GM23338 (cell line): Measurements from ENCODE around the gene EIF4A3. TPM values are rescaled to one million over a fixed set of nuclear protein-coding genes. Genes with fewer than 3 reads are reported as not detected.

Experiments used
- ATAC-seq: fragments of 200-7000 bp; cut with Tn5 transposase; 3 replicates; pipeline ENCODE4 v1.9.1; 2020
- DNase-seq: peaks from one replicate; pipeline ENCODE4 v3.0.0-alpha.2; 2015; ENCODE audit warnings: low spot score
- H2AFZ ChIP-seq: fragments of 200-600 bp; sonication (generic); 2 replicates; pipeline ENCODE4 v1.8.0; 2016; ENCODE audit warnings: antibody characterized with exemption, mild to moderate bottlenecking, moderate library complexity
- H3F3A ChIP-seq: fragments of 200-600 bp; sonication (generic); replicated peaks from 2 replicates; pipeline ENCODE4 v1.8.0; 2017; ENCODE audit warnings: antibody characterized with exemption, mixed run types, low read depth
- H3K27ac ChIP-seq: fragments of 200-600 bp; sonication (generic); 2 replicates; pipeline ENCODE4 v1.6.1; 2016; ENCODE audit warnings: low read depth
- H3K27me3 ChIP-seq: fragments of 200-600 bp; sonication (generic); 2 replicates; pipeline ENCODE4 v1.8.0; 2016; ENCODE audit warnings: mild to moderate bottlenecking, mixed run types, moderate library complexity; ENCODE audit not compliant: insufficient read depth
- H3K36me3 ChIP-seq: fragments of 200-600 bp; sonication (generic); 2 replicates; pipeline ENCODE4 v1.8.0; 2016; ENCODE audit warnings: mild to moderate bottlenecking; ENCODE audit not compliant: insufficient read depth
- H3K4me1 ChIP-seq: fragments of 200-600 bp; sonication (generic); 2 replicates; pipeline ENCODE4 v1.8.0; 2016; ENCODE audit warnings: mild to moderate bottlenecking, moderate library complexity; ENCODE audit not compliant: insufficient read depth
- H3K4me2 ChIP-seq: fragments of 200-600 bp; sonication (generic); 2 replicates; pipeline ENCODE4 v1.7.1; 2017; ENCODE audit warnings: mixed run types
- H3K4me3 ChIP-seq: fragments of 200-600 bp; sonication (generic); 2 replicates; pipeline ENCODE4 v1.6.1; 2016; ENCODE audit warnings: mixed run types
- H3K79me2 ChIP-seq: fragments of 200-600 bp; sonication (generic); replicated peaks from 2 replicates; pipeline ENCODE4 v1.8.0; 2017; ENCODE audit warnings: mild to moderate bottlenecking; ENCODE audit not compliant: insufficient read depth
- H3K9me2 ChIP-seq: fragments of 200-600 bp; sonication (generic); 2 replicates; pipeline ENCODE4 v1.8.0; 2017; ENCODE audit not compliant: insufficient read depth
- H4K20me1 ChIP-seq: fragments of 200-600 bp; sonication (generic); replicated peaks from 2 replicates; pipeline ENCODE4 v1.8.0; 2017; ENCODE audit warnings: mild to moderate bottlenecking; ENCODE audit not compliant: insufficient read depth
- H3K27ac Mint-ChIP-seq: 2 replicates; pipeline ENCODE4 v1.8.0; 2020; ENCODE audit warnings: inconsistent platforms, mild to moderate bottlenecking, moderate library complexity, mixed read lengths
- H3K27me3 Mint-ChIP-seq: 3 replicates; pipeline ENCODE4 v1.8.0; 2022; ENCODE audit warnings: low read depth, mild to moderate bottlenecking, moderate library complexity, mixed read lengths, inconsistent platforms; ENCODE audit not compliant: insufficient read depth, poor library complexity
- H3K36me3 Mint-ChIP-seq: 3 replicates; pipeline ENCODE4 v1.8.0; 2021; ENCODE audit warnings: low read depth, mild to moderate bottlenecking, inconsistent platforms, moderate library complexity, mixed read lengths
- H3K4me1 Mint-ChIP-seq: 3 replicates; pipeline ENCODE4 v1.8.0; 2020; ENCODE audit warnings: mild to moderate bottlenecking, inconsistent platforms, mixed read lengths
- H3K4me3 Mint-ChIP-seq: 3 replicates; pipeline ENCODE4 v1.8.0; 2021; ENCODE audit warnings: moderate library complexity, mild to moderate bottlenecking, inconsistent platforms, mixed read lengths
- H3K9me3 Mint-ChIP-seq: 3 replicates; pipeline ENCODE4 v1.8.0; 2020; ENCODE audit warnings: moderate library complexity, mild to moderate bottlenecking, inconsistent platforms, mixed read lengths
- CREB1 ChIP-seq: fragments of 250-450 bp; sonication (Bioruptor Pico); IDR thresholded peaks from 2 replicates; pipeline ENCODE4 v1.5.0; 2020; ENCODE audit warnings: low read depth, mild to moderate bottlenecking, moderate library complexity
- EZH2 ChIP-seq: fragments of 200-600 bp; sonication (generic); IDR thresholded peaks from one replicate; pipeline ENCODE4 v1.8.0; 2017; ENCODE audit warnings: antibody characterized with exemption, mild to moderate bottlenecking, low read depth; ENCODE audit not compliant: unreplicated experiment
- EZH2phosphoT487 ChIP-seq: fragments of 200-600 bp; sonication (generic); IDR thresholded peaks from one replicate; pipeline ENCODE4 v1.8.1; 2018; ENCODE audit warnings: antibody characterized with exemption; ENCODE audit not compliant: unreplicated experiment
- JUNB ChIP-seq: IDR thresholded peaks from one replicate; pipeline ENCODE4 v1.6.1; 2016; ENCODE audit warnings: antibody characterized with exemption; ENCODE audit not compliant: unreplicated experiment
- NANOG ChIP-seq: IDR thresholded peaks from 2 replicates; pipeline ENCODE4 v1.6.1; 2016; ENCODE audit warnings: antibody characterized with exemption, borderline replicate concordance
- POLR2AphosphoS5 ChIP-seq: IDR thresholded peaks from 2 replicates; pipeline ENCODE4 v1.6.1; 2016; ENCODE audit warnings: antibody characterized with exemption, low read depth
- STAT1 ChIP-seq: IDR thresholded peaks from one replicate; pipeline ENCODE4 v1.6.1; 2016; ENCODE audit warnings: antibody characterized with exemption; ENCODE audit not compliant: unreplicated experiment
- ZNF114 ChIP-seq: fragments of 250-450 bp; sonication (Bioruptor Pico); IDR thresholded peaks from 2 replicates; pipeline ENCODE4 v1.5.0; 2020; ENCODE audit warnings: mild to moderate bottlenecking, moderate library complexity
- ZNF331 ChIP-seq: fragments of 250-450 bp; sonication (Bioruptor Pico); IDR thresholded peaks from 2 replicates; pipeline ENCODE4 v1.5.0; 2020; ENCODE audit warnings: low read depth, mild to moderate bottlenecking, moderate library complexity
- polyA plus RNA-seq: library from polyadenylated mRNA; unstranded; fragments of >200 nt; fragmentation: Nextera tagmentation; extraction: Ambion mirVana; gene quantifications from 2 replicates; pipeline ENCODE4 v1.2.1, GENCODE V29; 2016
- total RNA-seq: library from RNA; depleted of rRNA; stranded (reverse); fragments of >200 nt; shearing (Covaris generic); gene quantifications from 2 replicates; pipeline ENCODE4 v1.2.3, GENCODE V29; 2014
- TF ChIP-seq, protein P1 (sequence below): IDR thresholded peaks from one replicate; pipeline ENCODE4 v1.6.1; 2018; ENCODE audit warnings: antibody characterized with exemption; ENCODE audit not compliant: unreplicated experiment
- TF ChIP-seq, protein P2 (sequence below): fragments of 250-450 bp; sonication (Bioruptor Pico); IDR thresholded peaks from 2 replicates; pipeline ENCODE4 v1.5.0; 2020; ENCODE audit warnings: mild to moderate bottlenecking, moderate library complexity
- TF ChIP-seq, protein P3 (sequence below): IDR thresholded peaks from 2 replicates; pipeline ENCODE4 v1.6.1; 2016; ENCODE audit warnings: antibody characterized with exemption
- TF ChIP-seq, protein P4 (sequence below), 2 experiments: fragments of 200-600 bp in 1 of 2; sonication (generic) in 1 of 2; conservative IDR thresholded peaks; 2 replicates each; pipeline versions ENCODE4 v1.5.1 to v1.6.1; 2016 to 2017; ENCODE audit warnings: antibody characterized with exemption in 2 of 2, low read depth in 2 of 2, mild to moderate bottlenecking in 2 of 2, moderate library complexity in 1 of 2

EIF4A3 gene
- total and polyA plus RNA-seq, 2 experiments from 2014 or later = 146 to 156 TPM

DNA sequence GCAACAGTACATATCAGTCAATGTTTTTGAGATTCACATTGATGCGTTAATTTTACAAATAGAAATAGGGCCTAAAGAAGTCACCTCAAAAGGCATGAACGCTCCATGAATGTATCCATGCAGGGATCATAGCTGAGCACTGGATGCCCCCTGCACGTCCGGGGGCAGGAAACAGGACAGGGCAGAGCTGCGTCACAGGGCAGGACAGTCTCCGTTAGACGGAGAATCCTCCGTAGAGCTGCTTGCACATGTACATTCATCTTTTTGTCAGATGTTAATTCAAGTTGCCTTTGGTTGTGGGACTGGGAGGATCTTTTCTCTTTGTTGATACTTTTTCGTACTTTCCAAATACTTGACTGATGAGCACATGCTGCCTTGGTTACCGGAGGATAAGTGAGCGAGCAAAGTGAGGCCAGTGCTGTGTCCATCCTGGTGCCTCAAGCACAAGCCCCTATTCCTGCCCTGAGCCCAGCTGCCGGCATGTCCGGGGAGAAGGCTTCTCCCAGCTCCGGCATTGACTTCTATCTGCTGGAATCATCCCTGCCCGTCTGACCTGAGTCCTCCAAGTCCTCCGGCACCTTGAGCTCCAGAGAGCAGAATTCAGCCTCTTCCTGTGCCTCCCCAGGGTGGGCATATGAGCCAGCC, 30.5 kb downstream of the EIF4A3 start:
- Histone ChIP-seq H3K9me2 (no peaks in the 10 kb centered on the region), H3K4me1 (peaks cover 3% of the 10 kb centered on the region; the same call in 1 of the 2 replicates), H3K36me3 (no peaks in the 10 kb centered on the region; the same call in 1 of the 2 replicates), H3K79me2 (no peaks in the 10 kb centered on the region), H3F3A (0 out of 2 replicates have a peak, but pooled peaks cover 5% of the 10 kb centered on the region), H3K27me3 (no peaks in the 10 kb centered on the region), H3K4me2 (no peak overlapping the region), H3K4me3 (no peak overlapping the region), H4K20me1 (no peaks in the 10 kb centered on the region), H2AFZ (no peak overlapping the region), H3K27ac (no peak overlapping the region)
- Mint-ChIP-seq H3K4me3 (no peak overlapping the region), H3K27me3 (peaks cover 7% of the 10 kb centered on the region), H3K27ac (no peak overlapping the region), H3K9me3 (no peaks in the 10 kb centered on the region; the same call in 1 of the 3 replicates), H3K36me3 (peaks cover 23% of the 10 kb centered on the region; the same call in 2 of the 3 replicates), H3K4me1 (peaks cover 10% of the 10 kb centered on the region)
- ATAC-seq (no peak), DNase-seq (no peak)
- TF ChIP-seq ZNF331 (CRISPR knock-in tag) = no peak
- TF ChIP-seq, protein P1, sequence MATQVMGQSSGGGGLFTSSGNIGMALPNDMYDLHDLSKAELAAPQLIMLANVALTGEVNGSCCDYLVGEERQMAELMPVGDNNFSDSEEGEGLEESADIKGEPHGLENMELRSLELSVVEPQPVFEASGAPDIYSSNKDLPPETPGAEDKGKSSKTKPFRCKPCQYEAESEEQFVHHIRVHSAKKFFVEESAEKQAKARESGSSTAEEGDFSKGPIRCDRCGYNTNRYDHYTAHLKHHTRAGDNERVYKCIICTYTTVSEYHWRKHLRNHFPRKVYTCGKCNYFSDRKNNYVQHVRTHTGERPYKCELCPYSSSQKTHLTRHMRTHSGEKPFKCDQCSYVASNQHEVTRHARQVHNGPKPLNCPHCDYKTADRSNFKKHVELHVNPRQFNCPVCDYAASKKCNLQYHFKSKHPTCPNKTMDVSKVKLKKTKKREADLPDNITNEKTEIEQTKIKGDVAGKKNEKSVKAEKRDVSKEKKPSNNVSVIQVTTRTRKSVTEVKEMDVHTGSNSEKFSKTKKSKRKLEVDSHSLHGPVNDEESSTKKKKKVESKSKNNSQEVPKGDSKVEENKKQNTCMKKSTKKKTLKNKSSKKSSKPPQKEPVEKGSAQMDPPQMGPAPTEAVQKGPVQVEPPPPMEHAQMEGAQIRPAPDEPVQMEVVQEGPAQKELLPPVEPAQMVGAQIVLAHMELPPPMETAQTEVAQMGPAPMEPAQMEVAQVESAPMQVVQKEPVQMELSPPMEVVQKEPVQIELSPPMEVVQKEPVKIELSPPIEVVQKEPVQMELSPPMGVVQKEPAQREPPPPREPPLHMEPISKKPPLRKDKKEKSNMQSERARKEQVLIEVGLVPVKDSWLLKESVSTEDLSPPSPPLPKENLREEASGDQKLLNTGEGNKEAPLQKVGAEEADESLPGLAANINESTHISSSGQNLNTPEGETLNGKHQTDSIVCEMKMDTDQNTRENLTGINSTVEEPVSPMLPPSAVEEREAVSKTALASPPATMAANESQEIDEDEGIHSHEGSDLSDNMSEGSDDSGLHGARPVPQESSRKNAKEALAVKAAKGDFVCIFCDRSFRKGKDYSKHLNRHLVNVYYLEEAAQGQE = no peak
- no peak for TF ChIP-seq ZNF114 (CRISPR knock-in tag)
- TF ChIP-seq EZH2phosphoT487 = no peak
- TF ChIP-seq JUNB = no peak
- TF ChIP-seq CREB1 = no peak
- no peak for TF ChIP-seq POLR2AphosphoS5
- TF ChIP-seq STAT1 = no peak
- TF ChIP-seq EZH2 = no peak
- TF ChIP-seq, protein P2, sequence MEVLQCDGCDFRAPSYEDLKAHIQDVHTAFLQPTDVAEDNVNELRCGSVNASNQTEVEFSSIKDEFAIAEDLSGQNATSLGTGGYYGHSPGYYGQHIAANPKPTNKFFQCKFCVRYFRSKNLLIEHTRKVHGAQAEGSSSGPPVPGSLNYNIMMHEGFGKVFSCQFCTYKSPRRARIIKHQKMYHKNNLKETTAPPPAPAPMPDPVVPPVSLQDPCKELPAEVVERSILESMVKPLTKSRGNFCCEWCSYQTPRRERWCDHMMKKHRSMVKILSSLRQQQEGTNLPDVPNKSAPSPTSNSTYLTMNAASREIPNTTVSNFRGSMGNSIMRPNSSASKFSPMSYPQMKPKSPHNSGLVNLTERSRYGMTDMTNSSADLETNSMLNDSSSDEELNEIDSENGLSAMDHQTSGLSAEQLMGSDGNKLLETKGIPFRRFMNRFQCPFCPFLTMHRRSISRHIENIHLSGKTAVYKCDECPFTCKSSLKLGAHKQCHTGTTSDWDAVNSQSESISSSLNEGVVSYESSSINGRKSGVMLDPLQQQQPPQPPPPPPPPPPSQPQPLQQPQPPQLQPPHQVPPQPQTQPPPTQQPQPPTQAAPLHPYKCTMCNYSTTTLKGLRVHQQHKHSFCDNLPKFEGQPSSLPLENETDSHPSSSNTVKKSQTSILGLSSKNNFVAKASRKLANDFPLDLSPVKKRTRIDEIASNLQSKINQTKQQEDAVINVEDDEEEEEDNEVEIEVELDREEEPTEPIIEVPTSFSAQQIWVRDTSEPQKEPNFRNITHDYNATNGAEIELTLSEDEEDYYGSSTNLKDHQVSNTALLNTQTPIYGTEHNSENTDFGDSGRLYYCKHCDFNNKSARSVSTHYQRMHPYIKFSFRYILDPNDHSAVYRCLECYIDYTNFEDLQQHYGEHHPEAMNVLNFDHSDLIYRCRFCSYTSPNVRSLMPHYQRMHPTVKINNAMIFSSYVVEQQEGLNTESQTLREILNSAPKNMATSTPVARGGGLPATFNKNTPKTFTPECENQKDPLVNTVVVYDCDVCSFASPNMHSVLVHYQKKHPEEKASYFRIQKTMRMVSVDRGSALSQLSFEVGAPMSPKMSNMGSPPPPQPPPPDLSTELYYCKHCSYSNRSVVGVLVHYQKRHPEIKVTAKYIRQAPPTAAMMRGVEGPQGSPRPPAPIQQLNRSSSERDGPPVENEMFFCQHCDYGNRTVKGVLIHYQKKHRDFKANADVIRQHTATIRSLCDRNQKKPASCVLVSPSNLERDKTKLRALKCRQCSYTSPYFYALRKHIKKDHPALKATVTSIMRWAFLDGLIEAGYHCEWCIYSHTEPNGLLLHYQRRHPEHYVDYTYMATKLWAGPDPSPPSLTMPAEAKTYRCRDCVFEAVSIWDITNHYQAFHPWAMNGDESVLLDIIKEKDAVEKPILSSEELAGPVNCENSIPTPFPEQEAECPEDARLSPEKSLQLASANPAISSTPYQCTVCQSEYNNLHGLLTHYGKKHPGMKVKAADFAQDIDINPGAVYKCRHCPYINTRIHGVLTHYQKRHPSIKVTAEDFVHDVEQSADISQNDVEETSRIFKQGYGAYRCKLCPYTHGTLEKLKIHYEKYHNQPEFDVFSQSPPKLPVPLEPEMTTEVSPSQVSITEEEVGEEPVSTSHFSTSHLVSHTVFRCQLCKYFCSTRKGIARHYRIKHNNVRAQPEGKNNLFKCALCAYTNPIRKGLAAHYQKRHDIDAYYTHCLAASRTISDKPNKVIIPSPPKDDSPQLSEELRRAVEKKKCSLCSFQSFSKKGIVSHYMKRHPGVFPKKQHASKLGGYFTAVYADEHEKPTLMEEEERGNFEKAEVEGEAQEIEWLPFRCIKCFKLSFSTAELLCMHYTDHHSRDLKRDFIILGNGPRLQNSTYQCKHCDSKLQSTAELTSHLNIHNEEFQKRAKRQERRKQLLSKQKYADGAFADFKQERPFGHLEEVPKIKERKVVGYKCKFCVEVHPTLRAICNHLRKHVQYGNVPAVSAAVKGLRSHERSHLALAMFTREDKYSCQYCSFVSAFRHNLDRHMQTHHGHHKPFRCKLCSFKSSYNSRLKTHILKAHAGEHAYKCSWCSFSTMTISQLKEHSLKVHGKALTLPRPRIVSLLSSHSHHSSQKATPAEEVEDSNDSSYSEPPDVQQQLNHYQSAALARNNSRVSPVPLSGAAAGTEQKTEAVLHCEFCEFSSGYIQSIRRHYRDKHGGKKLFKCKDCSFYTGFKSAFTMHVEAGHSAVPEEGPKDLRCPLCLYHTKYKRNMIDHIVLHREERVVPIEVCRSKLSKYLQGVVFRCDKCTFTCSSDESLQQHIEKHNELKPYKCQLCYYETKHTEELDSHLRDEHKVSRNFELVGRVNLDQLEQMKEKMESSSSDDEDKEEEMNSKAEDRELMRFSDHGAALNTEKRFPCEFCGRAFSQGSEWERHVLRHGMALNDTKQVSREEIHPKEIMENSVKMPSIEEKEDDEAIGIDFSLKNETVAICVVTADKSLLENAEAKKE (CRISPR knock-in tag) = no peak
- TF ChIP-seq NANOG = no peak
- TF ChIP-seq, protein P3, sequence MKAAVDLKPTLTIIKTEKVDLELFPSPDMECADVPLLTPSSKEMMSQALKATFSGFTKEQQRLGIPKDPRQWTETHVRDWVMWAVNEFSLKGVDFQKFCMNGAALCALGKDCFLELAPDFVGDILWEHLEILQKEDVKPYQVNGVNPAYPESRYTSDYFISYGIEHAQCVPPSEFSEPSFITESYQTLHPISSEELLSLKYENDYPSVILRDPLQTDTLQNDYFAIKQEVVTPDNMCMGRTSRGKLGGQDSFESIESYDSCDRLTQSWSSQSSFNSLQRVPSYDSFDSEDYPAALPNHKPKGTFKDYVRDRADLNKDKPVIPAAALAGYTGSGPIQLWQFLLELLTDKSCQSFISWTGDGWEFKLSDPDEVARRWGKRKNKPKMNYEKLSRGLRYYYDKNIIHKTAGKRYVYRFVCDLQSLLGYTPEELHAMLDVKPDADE = no peak
- TF ChIP-seq, protein P4, sequence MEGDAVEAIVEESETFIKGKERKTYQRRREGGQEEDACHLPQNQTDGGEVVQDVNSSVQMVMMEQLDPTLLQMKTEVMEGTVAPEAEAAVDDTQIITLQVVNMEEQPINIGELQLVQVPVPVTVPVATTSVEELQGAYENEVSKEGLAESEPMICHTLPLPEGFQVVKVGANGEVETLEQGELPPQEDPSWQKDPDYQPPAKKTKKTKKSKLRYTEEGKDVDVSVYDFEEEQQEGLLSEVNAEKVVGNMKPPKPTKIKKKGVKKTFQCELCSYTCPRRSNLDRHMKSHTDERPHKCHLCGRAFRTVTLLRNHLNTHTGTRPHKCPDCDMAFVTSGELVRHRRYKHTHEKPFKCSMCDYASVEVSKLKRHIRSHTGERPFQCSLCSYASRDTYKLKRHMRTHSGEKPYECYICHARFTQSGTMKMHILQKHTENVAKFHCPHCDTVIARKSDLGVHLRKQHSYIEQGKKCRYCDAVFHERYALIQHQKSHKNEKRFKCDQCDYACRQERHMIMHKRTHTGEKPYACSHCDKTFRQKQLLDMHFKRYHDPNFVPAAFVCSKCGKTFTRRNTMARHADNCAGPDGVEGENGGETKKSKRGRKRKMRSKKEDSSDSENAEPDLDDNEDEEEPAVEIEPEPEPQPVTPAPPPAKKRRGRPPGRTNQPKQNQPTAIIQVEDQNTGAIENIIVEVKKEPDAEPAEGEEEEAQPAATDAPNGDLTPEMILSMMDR (conservative IDR thresholded peaks at IDR 0.05; ENCODE audit: low read depth in 2 of 2) = no peak
